ENCODE results near the gene OR5H15.
"Not testable (repeated sequence)": the region's sequence is repeated elsewhere in the genome, so short reads cannot be mapped to it uniquely, and the experiment has no call there.

Gene OR5H15

DNA sequence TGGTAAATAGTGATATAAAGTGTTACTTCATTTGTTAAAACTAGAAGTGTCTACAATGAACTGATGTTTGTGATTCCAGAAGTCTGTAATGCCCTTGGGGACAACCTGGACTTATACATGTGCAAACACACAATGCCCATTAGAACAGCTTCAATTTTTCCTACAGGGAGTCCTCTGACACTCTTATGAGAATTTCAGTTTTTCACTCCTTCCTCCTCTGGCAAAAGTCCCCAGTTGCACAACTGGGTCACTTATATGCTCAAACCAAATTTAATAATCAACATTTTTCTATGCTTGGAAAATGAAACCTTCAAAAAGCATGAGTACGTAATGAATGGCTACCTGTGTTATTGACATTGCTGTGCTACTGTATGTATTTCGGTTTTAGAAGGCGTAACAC is at the start of gene OR5H15:
TSS of gene OR5H15 (plus strand) at position 301 of the 400 bp plus-strand sequence. CDS start 2,004 bp downstream, outside the sequence.
- no peak for DNase-seq

DNA sequence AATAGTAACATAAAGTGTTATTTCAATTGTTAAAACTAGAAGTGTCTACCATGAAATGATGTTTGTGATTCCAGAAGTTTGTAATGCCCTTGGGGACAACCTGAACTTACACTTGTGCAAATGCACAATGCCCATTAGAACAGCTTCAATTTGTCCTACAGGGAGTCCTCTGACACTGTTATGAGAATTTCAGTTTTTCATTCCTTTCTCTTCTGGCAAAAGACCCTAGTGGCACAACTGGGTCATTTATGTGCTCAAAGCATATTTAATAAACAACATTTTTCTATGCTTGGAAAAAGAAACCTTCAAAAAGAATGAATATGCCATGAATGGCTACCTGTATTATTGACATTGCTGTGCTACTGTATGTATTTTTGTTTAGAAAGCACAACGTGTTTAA is 36.1 kb upstream of the OR5H15 start, which contains the start of gene OR5H1:
TSS of gene OR5H1 (plus strand) at position 301 of the 400 bp plus-strand sequence. CDS start 1,977 bp downstream, outside the sequence.
- no peak for DNase-seq

DNA sequence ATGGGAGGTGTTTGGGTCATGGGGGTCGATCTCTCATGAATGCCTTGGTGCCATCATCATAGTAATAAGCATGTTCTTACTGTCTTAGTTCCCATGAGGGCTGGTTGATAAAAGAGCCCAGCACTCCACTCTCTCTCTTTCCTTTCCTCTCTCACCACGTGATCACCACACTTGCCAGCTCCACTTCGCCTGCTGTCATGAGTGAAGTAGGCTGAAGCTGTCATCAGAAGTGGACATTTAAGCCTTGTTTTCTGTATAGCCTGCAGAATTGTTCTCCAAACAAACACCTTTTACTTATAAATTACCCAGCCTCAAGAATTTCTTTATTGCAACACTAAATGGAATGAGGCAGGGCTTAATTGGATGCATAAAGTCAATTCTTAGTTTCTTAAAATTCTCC is 29.9 kb upstream of the OR5H15 start:
- no peak for DNase-seq

DNA sequence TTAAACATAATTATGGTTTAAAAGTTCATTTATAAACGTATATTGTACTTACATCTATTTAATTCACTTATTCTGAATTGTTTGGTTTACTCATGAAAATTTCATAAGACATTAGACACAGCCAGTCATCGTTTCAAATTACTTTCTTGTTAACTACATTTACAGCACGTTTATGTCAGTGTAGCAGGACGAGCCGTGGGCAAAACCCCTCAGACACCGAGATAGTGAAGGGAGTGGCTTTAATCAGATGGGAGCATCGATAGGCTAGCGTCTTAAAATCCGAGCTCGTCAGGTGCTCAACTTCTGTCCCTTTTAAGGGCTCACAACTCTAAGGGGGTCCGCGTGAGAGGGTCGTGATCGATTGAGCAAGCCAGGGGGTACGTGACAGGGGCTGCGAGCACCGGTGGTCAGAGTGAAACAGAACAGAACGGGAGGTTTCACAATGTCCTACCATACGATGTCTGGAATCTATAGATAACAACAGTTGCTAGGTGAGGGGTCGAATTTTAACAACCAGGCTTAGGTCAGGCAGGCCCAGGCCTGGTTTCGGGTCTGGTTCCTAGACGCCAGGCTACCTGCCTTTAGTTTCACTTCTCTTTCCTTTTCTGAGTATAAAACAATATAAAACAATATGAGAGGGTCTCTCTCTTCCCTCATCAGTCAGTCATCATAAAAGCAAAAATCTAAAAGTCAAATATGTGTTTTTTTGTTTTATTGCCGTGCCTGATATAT is 28.5 kb upstream of the OR5H15 start:
- not testable (repeated sequence) for DNase-seq

DNA sequence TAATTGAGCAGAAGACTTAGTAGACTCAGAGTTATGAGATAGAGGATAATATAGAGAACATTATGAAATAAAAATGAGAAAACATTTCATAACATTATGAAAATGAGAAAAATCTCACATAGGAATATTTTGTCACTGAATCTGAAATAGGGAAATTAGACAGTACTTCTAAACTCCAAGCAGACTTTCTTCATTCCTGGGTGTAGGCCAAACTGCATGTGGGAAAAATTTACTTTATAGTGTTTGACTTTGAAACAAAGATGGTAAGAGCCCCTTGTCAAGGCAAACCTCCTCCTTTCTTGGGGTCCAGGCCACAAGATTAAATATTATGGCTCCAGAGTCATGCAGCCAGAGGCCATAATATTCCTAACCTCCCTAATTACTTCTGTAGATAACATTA is 26.0 kb upstream of the OR5H15 start:
- DNase-seq: no peak

DNA sequence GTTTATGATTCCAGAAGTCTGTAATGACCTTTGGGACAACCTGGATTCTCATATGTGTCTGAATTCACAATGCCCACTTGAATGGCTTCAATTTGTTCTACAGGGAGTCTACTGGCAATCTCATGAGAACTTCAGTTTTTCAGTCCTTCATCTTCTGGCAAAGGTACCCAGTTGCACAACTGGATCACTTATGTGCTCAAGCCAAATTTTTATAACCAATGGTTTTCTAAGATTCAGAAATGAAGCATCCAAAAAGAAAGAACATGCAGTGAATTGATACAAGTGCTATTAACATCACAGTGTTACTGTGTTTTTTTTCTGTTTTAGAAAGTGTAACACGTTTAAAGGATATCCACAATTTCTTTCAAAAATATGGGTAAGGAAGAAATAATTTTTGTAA is 19.3 kb upstream of the OR5H15 start, which contains the start of gene OR5H14:
TSS of gene OR5H14 (plus strand) at position 301 of the 400 bp plus-strand sequence. CDS start 1,907 bp downstream, outside the sequence.
- no peak for DNase-seq

DNA sequence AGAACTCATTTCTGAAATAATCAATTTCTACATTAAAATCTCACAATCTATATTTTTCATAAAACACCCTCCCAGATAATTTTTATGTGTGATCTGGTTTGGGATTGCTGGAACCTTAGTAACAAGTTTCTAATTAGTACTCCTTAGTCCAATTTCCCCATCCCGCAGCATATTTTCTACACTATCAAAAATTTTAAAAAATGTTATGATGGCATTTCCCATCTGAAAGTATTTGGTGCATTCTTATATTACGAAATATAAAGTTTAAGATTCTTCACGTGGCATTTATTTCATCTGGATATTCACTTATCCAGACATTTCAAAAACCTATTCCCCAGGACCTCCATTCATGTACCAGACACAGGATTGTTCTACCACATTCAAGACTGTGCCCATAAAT is 17.7 kb upstream of the OR5H15 start:
- DNase-seq: no peak

DNA sequence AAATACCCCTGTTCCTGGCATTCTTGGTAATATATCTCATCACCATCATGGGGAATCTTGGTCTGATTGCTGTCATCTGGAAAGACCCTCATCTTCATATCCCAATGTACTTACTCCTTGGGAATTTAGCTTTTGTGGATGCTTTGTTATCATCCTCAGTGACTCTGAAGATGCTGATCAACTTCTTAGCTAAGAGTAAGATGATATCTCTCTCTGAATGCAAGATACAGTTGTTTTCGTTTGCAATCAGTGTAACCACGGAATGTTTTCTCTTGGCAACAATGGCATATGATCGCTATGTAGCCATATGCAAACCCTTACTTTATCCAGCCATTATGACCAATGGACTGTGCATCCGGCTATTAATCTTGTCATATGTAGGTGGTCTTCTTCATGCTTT is 17.0 kb upstream of the OR5H15 start:
- DNase-seq: not testable (repeated sequence)

DNA sequence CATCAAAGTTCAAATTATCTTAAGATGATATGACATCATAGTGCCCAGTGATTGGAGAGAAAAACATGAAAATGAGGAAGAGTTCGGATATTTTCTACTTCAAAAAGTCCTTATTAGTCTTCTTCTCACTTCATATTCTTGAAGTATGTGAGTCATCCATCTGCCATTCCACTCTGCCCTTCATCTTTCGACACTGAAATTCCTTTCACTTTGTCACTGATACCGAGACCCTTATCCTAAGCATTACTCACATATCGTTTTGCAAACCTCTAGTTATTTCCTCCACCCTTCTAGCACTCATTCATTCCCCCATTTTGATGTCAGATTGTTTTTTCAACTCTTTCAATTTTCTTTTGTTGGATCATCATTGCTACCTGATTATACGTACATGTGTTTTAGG is 15.3 kb upstream of the OR5H15 start:
- DNase-seq: no peak

DNA sequence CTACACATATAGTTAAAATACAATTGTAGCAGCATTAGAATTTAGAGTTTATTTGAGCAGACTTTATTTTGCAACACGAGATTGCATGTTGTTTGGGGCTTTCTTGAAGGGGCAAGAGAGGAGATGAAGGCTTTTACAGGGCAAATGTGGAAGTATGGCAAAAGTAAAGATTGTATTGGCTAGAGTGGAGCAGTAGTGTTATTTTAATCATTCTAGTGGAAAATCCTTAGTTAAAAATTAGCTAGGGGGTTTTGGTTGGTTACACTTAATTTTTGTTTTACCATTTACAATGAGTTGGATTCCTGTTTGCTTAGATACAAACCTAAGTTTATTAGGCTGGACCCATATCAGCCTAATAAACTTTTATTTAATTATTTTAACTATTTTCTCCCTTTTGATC is 4.6 kb downstream of the OR5H15 start:
- no peak for DNase-seq

DNA sequence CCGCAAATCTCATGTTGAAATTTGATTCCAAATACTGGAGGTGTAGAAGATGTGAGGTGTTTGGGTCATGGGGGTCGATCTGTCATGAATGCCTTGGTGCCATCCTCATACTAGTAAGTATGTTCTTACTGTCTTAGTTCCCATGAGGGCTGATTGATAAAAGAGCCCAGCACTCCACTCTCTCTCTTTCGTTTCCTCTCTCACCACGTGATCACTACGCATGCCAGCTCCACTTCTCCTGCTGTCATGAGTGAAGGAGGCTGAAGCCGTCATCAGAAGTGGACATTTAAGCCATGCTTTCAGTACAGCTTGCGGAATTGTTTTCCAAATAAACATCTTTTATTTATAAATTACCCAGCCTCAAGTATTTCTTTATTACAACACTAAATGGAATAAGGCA is 6.1 kb downstream of the OR5H15 start:
- no peak for DNase-seq

DNA sequence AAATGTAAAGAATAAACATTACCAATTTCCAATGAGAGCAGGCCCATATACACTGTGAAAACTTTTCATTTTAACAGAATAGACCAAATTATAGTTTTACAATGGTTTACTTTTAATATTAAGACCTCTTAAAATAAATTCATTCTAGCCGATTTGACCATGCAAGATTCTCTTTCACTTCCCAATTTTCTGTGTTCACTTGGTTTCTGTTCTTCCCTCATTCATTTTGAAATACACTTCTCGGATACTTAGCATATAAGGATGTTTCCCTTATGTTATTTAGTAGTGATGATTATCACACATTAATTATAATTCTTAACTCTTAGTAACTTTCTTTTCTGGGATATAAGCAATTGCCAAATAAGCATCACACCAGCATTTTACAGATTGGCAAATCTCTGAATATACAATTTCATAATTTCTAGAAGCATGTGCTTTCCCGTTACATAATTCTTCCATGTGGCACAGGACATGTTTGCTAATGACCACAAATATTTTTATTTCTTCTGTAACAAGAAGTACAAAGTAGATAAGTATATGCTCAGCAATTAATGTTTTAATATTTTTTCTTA is 13.9 kb downstream of the OR5H15 start:
- no peak for DNase-seq

DNA sequence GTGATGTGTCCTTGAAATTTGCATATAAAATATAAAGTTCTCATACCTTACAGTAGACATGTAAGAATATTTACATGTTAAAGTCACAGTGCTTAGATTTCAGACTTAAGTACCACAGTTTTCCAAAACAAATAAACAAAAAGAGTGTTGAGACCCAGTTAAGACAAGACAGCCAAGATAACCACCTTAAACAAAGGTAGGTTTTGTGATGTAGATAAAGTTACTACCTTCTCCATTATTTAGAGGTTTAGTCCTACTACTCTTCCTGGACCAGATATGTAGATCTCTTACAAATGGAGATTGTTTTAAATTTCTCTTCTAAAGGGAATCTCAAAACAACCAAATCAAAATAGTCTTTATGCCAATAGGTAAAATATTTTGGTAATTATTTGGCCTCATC is 15.7 kb downstream of the OR5H15 start:
- no peak for DNase-seq

DNA sequence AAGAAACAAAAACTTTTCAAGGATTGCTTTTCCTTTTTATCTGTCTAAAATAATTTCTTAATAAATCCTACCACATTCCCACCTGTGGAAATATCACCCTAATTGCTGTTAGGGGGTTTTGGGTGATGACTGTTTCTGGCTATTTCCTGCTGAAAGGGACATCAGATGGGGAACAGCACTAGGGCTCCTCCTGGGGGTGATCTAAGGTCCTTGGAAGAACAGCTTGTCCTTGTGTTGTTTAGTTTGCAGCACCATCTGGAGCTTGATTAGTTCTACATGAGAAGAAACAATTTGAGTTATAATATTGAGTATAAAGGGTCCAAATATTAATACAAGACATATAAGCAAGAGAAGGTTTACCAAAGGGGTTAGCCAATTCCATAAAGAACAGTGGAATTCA is 18.7 kb downstream of the OR5H15 start:
- DNase-seq: no peak

DNA sequence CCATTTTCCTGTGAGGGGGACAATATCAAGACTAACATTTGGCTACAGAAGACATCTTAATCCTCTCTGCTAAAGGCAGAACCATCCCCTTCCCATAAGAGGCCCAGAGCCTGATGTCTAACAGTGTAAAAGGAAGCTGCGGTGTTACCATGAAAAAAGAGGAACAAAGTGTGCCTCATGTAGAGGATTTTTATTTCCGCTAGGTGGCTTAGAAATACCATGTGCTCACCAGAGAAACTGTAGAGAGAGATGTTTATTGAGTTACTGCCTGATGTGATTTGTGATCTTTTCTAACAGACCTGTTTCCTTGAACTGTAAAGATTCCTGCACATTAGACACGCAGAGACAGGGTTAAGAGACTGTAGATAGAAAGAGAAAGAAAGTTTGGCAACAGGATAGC is 22.0 kb downstream of the OR5H15 start:
- no peak for DNase-seq

DNA sequence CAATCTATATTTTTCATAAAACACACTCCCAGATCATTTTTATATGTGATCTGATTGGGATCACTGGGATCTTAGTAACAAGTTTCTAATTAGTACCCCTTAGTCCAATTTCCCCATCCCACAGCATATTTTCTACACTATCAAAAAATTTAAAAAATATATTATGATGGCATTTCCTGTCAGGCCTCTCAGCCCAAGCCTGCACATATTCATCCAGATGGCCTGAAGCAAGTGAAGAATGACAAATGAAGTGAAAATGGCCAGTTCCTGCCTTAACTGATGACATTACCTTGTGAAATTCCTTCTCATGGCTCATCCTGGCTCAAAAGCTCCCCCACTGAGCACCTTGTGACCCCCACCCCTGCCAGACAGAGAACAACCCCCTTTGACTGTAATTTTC is 24.4 kb downstream of the OR5H15 start:
- not testable (repeated sequence) for DNase-seq

DNA sequence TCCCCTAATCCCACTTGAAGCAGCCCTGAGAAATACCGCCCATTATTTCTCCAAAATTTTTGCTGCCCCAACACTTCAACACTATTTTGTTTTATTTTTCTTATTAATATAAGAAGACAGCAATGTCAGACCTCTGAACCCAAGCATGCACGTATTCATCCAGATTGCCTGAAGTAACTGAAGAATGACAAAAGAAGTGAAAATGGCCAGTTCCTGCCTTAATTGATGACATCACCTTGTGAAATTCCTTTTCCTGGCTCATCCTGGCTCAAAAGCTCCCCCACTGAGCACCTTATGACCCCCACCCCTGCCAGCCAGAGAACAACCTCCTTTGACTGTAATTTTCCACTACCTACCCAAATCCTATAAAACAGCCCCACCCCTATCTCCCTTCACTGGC is 29.8 kb downstream of the OR5H15 start:
- not testable (repeated sequence) for DNase-seq

DNA sequence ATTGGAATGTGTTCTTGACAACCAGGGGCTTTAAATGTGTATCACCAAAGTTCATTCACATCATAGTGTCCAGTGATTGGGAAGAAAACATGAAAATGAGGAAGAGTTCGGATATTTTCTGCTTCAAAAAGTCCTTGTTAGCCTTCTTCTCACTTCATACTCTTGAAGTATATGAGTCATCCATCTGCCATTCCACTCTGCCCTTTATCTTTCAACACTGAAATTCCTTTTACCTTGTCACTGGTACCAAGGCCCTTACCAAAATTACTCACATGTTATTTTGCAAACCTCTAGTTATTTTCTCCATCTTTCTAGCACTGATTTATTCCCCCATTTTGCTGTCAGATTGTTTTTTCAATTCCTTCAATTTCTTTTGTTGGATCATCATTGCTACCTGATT is 32.5 kb downstream of the OR5H15 start:
- no peak for DNase-seq

DNA sequence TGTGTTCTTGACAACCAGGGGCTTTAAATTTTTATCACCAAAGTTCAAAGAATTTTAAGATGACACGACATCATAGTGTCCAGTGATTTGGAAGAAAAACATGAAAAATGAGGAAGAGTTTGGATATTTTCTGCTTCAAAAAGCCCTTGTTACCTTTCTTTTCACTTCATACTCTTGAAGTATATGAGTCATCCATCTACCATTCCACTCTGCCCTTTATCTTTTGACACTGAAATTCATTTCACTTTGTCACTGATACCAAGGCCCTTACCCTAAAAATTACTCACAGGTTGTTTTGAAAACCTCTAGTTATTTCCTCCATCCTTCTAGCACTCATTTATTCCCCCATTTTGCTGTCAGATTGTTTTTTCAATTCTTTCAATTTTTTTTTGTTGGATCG is 42.7 kb downstream of the OR5H15 start:
- no peak for DNase-seq

DNA sequence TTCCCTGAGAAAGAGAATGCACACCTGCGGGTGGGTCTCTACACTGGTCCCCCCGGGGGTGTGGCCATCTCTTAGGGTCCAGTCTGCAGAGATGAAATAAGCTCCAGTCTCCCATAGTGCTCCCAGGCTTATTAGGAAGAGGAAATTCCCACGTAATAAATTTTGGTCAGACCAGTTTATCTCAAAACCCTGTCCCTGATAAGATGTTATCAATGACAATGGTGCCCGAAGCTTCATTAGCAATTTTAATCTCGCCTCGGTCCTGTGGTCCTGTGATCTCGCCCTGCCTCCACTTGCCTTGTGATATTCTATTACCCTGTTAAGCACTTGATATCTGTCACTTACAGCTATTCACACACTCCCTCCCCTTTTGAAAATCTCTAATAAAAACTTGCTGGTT is 46.8 kb downstream of the OR5H15 start:
- DNase-seq: no peak

DNA sequence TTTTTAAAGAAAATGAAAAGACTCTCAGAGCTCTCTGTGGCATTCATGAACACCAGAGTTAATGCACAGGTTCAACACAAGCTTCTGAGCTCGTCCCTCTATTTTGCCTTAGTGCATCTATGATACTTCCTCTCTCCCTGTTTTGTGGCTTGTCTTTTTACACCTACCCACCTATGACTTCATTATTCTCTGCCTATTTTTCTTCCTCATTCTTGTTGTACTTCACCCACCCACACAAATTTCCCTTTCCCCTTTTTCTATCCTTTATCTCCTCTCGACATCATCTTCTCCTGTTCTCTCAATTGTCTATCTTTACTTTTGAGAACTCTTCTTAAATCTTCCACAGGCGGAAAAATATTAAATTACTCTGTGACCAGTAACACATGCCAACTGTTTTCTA is 48.6 kb downstream of the OR5H15 start:
- DNase-seq: no peak
